HG03520 (cell line): Measurements from ENCODE around the gene RPS8.
A peak's percentile ranks its signal among the peaks of the same experiment; 100 is the strongest.
"Not testable (repeated sequence)": the region's sequence is repeated elsewhere in the genome, so short reads cannot be mapped to it uniquely, and the experiment has no call there.

Source experiments
- ATAC-seq: cut with Tn5 transposase; IDR thresholded peaks from one replicate; pipeline ENCODE4 v1.9.1; 2021; ENCODE audit warnings: mild to moderate bottlenecking, moderate library complexity; ENCODE audit not compliant: unreplicated experiment

Gene RPS8

GRCh38 chr1:44819196-44819607, 43.9 kb downstream of the RPS8 start:
- ATAC-seq: no peak

GRCh38 chr1:44819608-44820327, 44.4 kb downstream of the RPS8 start:
- peak; percentile 71 for ATAC-seq

- ATAC-seq: no peak
Observed at GRCh38 chr1:44820328-44821239, 45.2 kb downstream of the RPS8 start.

- no peak for ATAC-seq
Observed at GRCh38 chr1:44821240-44821715, 45.9 kb downstream of the RPS8 start.

GRCh38 chr1:44822131-44822701, 46.9 kb downstream of the RPS8 start:
- ATAC-seq: no peak

- no peak for ATAC-seq
Observed at GRCh38 chr1:44822981-44823451, 47.7 kb downstream of the RPS8 start.

- not testable (repeated sequence) for ATAC-seq
Observed at GRCh38 chr1:44824392-44824791, 49.1 kb downstream of the RPS8 start.

GRCh38 chr1:44826375-44827196, 51.2 kb downstream of the RPS8 start:
- no peak for ATAC-seq

GRCh38 chr1:44827197-44828002, 52.1 kb downstream of the RPS8 start:
- ATAC-seq: no peak

GRCh38 chr1:44828003-44828651, 52.8 kb downstream of the RPS8 start:
- ATAC-seq: no peak
